A673 (cell line): Measurements from ENCODE around the gene DSCAML1. TPM values are rescaled to one million over a fixed set of nuclear protein-coding genes. Genes with fewer than 3 reads are reported as not detected.
A peak's percentile ranks its signal among the peaks of the same experiment; 100 is the strongest.

Source experiments
- BruUV-seq: library from RNA; stranded (reverse); fragments of 400-500 nt; replicated peaks from 2 replicates; lab custom pipeline; 2021; lab: Mats Ljungman, UMichigan
- CTCF ChIA-PET: fragments of 300-600 bp; sonication (Branson Sonifier 250); formaldehyde crosslinking; loops from one replicate; lab custom pipeline; 2022; ENCODE audit warnings: antibody characterized with exemption; lab: Charles Lee
- POLR2A ChIA-PET: fragments of 300-600 bp; sonication (Branson Sonifier 250); formaldehyde crosslinking; loops from one replicate; lab custom pipeline; 2022; ENCODE audit warnings: antibody characterized with exemption; ENCODE audit not compliant: low non-redundant PET; lab: Charles Lee
- DNase-seq: peaks from one replicate; pipeline ENCODE4 v3.0.0-alpha.2; 2015; ENCODE audit warnings: low spot score
- H3K27ac ChIP-seq: fragments of 200-600 bp; sonication (generic); 2 replicates; pipeline ENCODE4 v1.5.1; 2016; ENCODE audit warnings: mixed run types, low read depth, mild to moderate bottlenecking, mixed read lengths, antibody characterized with exemption, low read length; ENCODE audit not compliant: poor library complexity, severe bottlenecking
- H3K27me3 ChIP-seq: fragments of 200-600 bp; sonication (generic); replicated peaks from 2 replicates; pipeline ENCODE4 v1.6.1; 2017; ENCODE audit warnings: mixed run types, low read depth, mild to moderate bottlenecking, mixed read lengths, antibody characterized with exemption, low read length; ENCODE audit not compliant: insufficient read depth, poor library complexity
- H3K36me3 ChIP-seq: fragments of 200-600 bp; sonication (generic); 2 replicates; pipeline ENCODE4 v1.6.1; 2016; ENCODE audit warnings: mixed run types, mild to moderate bottlenecking, mixed read lengths, antibody characterized with exemption, low read length; ENCODE audit not compliant: insufficient read depth, poor library complexity, severe bottlenecking
- H3K4me1 ChIP-seq: fragments of 200-600 bp; sonication (generic); 2 replicates; pipeline ENCODE4 v1.6.1; 2017; ENCODE audit warnings: mixed run types, mild to moderate bottlenecking, mixed read lengths, antibody characterized with exemption, low read length; ENCODE audit not compliant: insufficient read depth, poor library complexity, severe bottlenecking
- H3K4me3 ChIP-seq: fragments of 200-600 bp; sonication (generic); 2 replicates; pipeline ENCODE4 v1.5.1; 2016; ENCODE audit warnings: low read depth, mixed run types, mild to moderate bottlenecking, mixed read lengths, low read length; ENCODE audit not compliant: poor library complexity, severe bottlenecking
- H3K9me3 ChIP-seq: fragments of 200-600 bp; sonication (generic); 2 replicates; pipeline ENCODE4 v1.6.1; 2016; ENCODE audit warnings: mixed run types, low read depth, mild to moderate bottlenecking, mixed read lengths, antibody characterized with exemption, low read length; ENCODE audit not compliant: poor library complexity, severe bottlenecking
- EZH2 ChIP-seq: fragments of 200-600 bp; sonication (generic); IDR thresholded peaks from 2 replicates; pipeline ENCODE4 v1.6.1; 2017; ENCODE audit warnings: borderline replicate concordance, low read depth, mild to moderate bottlenecking, mixed read lengths, antibody characterized with exemption, low read length; ENCODE audit not compliant: poor library complexity, severe bottlenecking
- intact Hi-C: fragments of 100-400 bp; cut with micrococcal nuclease; formaldehyde crosslinking; loops from one replicate; pipeline ENCODE4 v1.10.0; 2022; ENCODE audit not compliant: unreplicated experiment
- total RNA-seq: library from RNA; stranded (reverse); gene quantifications from 2 replicates; pipeline ENCODE4 v1.2.3, GENCODE V29; 2021
- TF ChIP-seq, protein P1 (sequence below): fragments of 300-800, 200-600 bp; sonication (generic); conservative IDR thresholded peaks from 2 replicates; pipeline ENCODE4 v1.5.1; 2017; ENCODE audit warnings: low read depth, mild to moderate bottlenecking, antibody characterized with exemption, low read length, moderate library complexity, mixed read lengths

The DSCAML1 gene
- total RNA-seq, 1 experiment from 2014 or later: not detected

DNA sequence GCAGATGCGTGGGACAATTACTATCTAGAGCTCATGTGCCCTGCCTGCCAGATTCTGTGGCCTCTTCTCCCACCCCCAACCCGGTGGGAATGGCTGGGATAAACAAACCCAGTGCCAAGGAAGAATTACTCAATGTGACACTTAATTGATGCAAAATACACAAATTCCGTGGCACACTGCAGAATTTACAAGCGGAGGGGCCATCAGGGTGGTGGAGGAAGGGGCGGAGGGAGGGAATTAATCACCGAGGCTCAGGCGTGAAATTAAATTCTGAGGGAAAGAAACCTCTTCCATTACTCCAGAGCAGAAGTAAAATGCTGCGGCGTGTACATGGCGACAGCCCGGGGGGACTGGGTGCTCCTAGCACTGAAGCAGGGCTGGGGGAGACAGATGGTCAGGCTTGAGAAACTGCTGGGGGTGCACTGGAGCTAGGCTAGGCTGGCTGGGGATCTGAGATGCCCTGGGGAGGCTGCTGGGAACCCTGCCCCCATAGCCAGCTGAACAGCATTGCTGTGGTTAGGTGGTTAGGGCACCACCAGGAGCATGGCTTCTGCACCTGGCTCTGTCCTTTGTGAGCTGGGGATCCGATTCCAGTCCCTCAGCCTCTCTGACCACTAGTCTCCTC is 268.8 kb downstream of the DSCAML1 start:
- Histone ChIP-seq H3K27me3 (peaks cover 2% of the 10 kb centered on the region), H3K9me3 (no peaks in the 10 kb centered on the region), H3K4me3 (no peak overlapping the region), H3K36me3 (no peaks in the 10 kb centered on the region), H3K4me1 (peaks cover 12% of the 10 kb centered on the region), H3K27ac (no peak overlapping the region)
- peak; percentile 15 for DNase-seq
- TF ChIP-seq, protein P1, sequence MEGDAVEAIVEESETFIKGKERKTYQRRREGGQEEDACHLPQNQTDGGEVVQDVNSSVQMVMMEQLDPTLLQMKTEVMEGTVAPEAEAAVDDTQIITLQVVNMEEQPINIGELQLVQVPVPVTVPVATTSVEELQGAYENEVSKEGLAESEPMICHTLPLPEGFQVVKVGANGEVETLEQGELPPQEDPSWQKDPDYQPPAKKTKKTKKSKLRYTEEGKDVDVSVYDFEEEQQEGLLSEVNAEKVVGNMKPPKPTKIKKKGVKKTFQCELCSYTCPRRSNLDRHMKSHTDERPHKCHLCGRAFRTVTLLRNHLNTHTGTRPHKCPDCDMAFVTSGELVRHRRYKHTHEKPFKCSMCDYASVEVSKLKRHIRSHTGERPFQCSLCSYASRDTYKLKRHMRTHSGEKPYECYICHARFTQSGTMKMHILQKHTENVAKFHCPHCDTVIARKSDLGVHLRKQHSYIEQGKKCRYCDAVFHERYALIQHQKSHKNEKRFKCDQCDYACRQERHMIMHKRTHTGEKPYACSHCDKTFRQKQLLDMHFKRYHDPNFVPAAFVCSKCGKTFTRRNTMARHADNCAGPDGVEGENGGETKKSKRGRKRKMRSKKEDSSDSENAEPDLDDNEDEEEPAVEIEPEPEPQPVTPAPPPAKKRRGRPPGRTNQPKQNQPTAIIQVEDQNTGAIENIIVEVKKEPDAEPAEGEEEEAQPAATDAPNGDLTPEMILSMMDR: no peak
- TF ChIP-seq EZH2: no peak
- ChIA-PET POLR2A (no interaction called here), CTCF (no interaction called here)
- BruUV-seq: no TSS peak
- intact Hi-C loops: no loop called here

DNA sequence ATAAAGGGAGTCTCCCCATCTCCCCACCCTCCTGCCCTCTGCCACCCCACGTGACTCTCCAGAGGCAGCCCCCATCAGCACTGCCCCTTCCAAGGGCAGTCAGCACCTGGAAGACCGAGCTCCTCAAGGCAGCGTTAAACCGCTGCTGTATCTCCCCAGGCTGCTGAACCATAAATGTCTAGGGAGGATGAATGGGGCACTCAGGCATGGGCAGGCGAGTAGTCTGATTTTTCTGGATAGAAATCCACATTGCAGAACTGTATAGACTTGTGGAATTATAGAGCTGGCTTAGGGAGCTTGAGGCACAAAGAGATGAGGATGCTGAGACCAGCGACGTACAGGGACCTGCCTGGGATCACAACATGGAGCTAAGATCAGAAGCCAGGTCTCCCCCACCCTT is 269.7 kb downstream of the DSCAML1 start:
- no peak for DNase-seq
- Histone ChIP-seq H3K27ac (no peak overlapping the region), H3K4me3 (no peak overlapping the region), H3K27me3 (no peaks in the 10 kb centered on the region), H3K9me3 (no peaks in the 10 kb centered on the region), H3K4me1 (peaks cover 12% of the 10 kb centered on the region), H3K36me3 (no peaks in the 10 kb centered on the region)
- CTCF ChIA-PET: no interaction called here
- no TSS peak for BruUV-seq
- POLR2A ChIA-PET: no interaction called here
- TF ChIP-seq, protein P1: no peak
- no peak for TF ChIP-seq EZH2
- intact Hi-C loops: no loop called here

DNA sequence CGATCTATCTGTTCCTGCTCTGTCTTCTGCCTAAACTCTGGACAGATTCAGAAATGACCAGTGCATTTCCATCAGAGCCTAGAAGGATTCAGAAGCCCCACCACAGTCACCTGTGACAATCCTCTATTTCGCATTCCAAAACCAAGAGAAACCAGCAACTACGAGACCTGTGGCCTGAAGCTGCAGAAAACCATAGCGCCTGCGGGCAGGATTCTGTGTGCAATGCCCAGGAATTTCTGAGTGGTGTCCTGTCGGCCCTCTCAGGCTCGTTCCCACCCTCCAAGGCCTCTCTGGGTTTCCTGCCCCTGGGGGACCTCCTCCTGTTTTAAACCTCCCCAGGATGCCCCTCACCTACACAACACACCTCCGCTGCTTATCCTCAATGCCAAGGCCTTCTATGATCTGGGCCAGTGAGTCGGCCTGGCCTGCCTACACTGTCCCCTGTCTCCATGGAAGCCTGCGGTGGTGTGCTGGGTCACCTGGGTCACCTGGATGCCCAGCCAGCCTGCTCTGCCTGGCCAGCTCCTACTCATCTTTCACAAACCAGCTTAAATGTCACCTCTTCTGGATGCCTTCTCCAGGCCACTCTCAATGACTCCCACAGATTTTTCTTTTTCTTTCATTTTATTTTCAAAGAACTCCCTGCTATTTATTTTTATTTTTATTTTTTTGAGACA is 271.0 kb downstream of the DSCAML1 start:
- CTCF ChIA-PET: no interaction called here
- no peak overlapping the region for H3K4me3 ChIP-seq
- intact Hi-C loops: no loop called here
- H3K27ac ChIP-seq: no peak overlapping the region
- no peak for TF ChIP-seq EZH2
- TF ChIP-seq, protein P1: no peak
- POLR2A ChIA-PET: no interaction called here
- no peaks in the 10 kb centered on the region for H3K27me3 ChIP-seq
- H3K36me3 ChIP-seq: no peaks in the 10 kb centered on the region
- peaks cover 12% of the 10 kb centered on the region for H3K4me1 ChIP-seq
- BruUV-seq: no TSS peak
- no peaks in the 10 kb centered on the region for H3K9me3 ChIP-seq
- no peak for DNase-seq
